Coronary artery (tissue), 2 donors: Measurements from ENCODE around the gene C1orf210.

Experiments used
- DNase-seq: peaks from one replicate; pipeline ENCODE4 v3.0.0-alpha.2; 2017; ENCODE audit warnings: low spot score
- H3K27ac ChIP-seq, 2 donors: fragments of 200-600 bp; sonication (generic); one replicate each; pipeline ENCODE4 v1.5.1; 2016 to 2019
- H3K4me3 ChIP-seq: fragments of 200-600 bp; sonication (generic); 2 replicates; pipeline ENCODE4 v1.5.1; 2016; ENCODE audit warnings: mild to moderate bottlenecking, moderate library complexity
- CTCF ChIP-seq: fragments of 200-600 bp; sonication (generic); IDR thresholded peaks from one replicate; pipeline ENCODE4 v1.5.1; 2019; ENCODE audit warnings: antibody characterized with exemption

The C1orf210 gene

GRCh38 chr1:43316738-43317520, 31.5 kb upstream of the C1orf210 start:
- no peak overlapping the region for H3K4me3 ChIP-seq
- no peak overlapping the region for H3K27ac ChIP-seq
- no peak for DNase-seq
- no peak for TF ChIP-seq CTCF

GRCh38 chr1:43315963-43316737, 30.8 kb upstream of the C1orf210 start:
- DNase-seq: no peak
- H3K27ac ChIP-seq: no peak overlapping the region
- H3K4me3 ChIP-seq: no peak overlapping the region
- TF ChIP-seq CTCF: no peak

- H3K4me3 ChIP-seq: no peak overlapping the region
- DNase-seq: no peak
- no peak for TF ChIP-seq CTCF
- H3K27ac ChIP-seq: no peak overlapping the region
Measured at GRCh38 chr1:43315481-43315880, 30.1 kb upstream of the C1orf210 start.

- TF ChIP-seq CTCF: no peak
- Histone ChIP-seq H3K4me3 (no peak overlapping the region), H3K27ac (no peak overlapping the region)
- DNase-seq: no peak
Measured at GRCh38 chr1:43314233-43314632, 28.9 kb upstream of the C1orf210 start.

GRCh38 chr1:43313771-43314170, 28.4 kb upstream of the C1orf210 start:
- no peak for TF ChIP-seq CTCF
- DNase-seq: no peak
- Histone ChIP-seq H3K27ac (no peak overlapping the region), H3K4me3 (no peak overlapping the region)

GRCh38 chr1:43312663-43313515, 27.5 kb upstream of the C1orf210 start:
- no peak for TF ChIP-seq CTCF
- DNase-seq: no peak
- no peak overlapping the region for H3K4me3 ChIP-seq

More at GRCh38 chr1:43312663-43313515, 27.5 kb upstream of the C1orf210 start:
- no peak overlapping the region for H3K27ac ChIP-seq
